Measurements from ENCODE around the gene LEAP2. TPM values are rescaled to one million over a fixed set of nuclear protein-coding genes. Genes with fewer than 3 reads are reported as not detected.
A peak's percentile ranks its signal among the peaks of the same experiment; 100 is the strongest.

The LEAP2 gene
- total RNA-seq, 1 experiment from 2014 or later: 1.4 TPM

GRCh38 chr5:132865668-132866341 lies 7.7 kb upstream of the LEAP2 start:
- H2BK20ac ChIP-seq (ENCODE audit: low read depth, low read length, poor library complexity, severe bottlenecking): no peak overlapping the region
- H3K27me3 Mint-ChIP-seq (ENCODE audit: low read depth): peaks cover 2% of the 10 kb centered on the region; the same call in 1 of the 2 replicates
- no CpG with 5 or more reads among the region's 30 CpGs for WGBS (ENCODE audit: extremely low coverage, insufficient read length, low lambda C conversion rate)

More at GRCh38 chr5:132865668-132866341, 7.7 kb upstream of the LEAP2 start:
- Histone ChIP-seq H3T11ph (ENCODE audit: low read length) (no peak overlapping the region), H3K18ac (ENCODE audit: insufficient read length, low read depth, low read length) (peak overlapping the region; percentile 8), H3K79me1 (ENCODE audit: insufficient read depth, low read depth, low read length, poor library complexity, severe bottlenecking) (no peaks in the 10 kb centered on the region), H4K20me1 (ENCODE audit: control insufficient read depth, insufficient read depth, insufficient read length) (no peaks in the 10 kb centered on the region), H3K4me1 (ENCODE audit: insufficient read depth, low read length) (peaks cover 5% of the 10 kb centered on the region; the same call in 1 of the 2 replicates), H3K14ac (ENCODE audit: insufficient read depth, low read length) (peak overlapping the region; percentile 55; the same call in 1 of the 2 replicates), H2BK5ac (ENCODE audit: insufficient read length, low read length) (no peak overlapping the region), H2AK5ac (ENCODE audit: insufficient read length, low read length) (no peak overlapping the region), H3K4ac (ENCODE audit: low read depth, low read length) (no peak overlapping the region), H4K5ac (ENCODE audit: insufficient read length, low read depth, low read length) (no peak overlapping the region), H3K79me2 (ENCODE audit: insufficient read depth, low read length) (peaks cover 3% of the 10 kb centered on the region; the same call in 1 of the 2 replicates), H3K9ac (ENCODE audit: extremely low read depth, insufficient read length, low read length) (peak overlapping the region; percentile 23), H3K4me2 (ENCODE audit: insufficient read depth, insufficient read length, low read length) (peak overlapping the region; percentile 28), H2BK12ac (ENCODE audit: insufficient read length, low read depth, low read length) (no peak overlapping the region), H3K27ac (ENCODE audit: insufficient read length, low read depth, low read length) (no peak overlapping the region), H3K27me3 (ENCODE audit: insufficient read depth, low read length) (no peaks in the 10 kb centered on the region), H3K23ac (ENCODE audit: insufficient read length, low read depth, low read length) (no peak overlapping the region), H4K8ac (replicated peaks; ENCODE audit: insufficient read length, low read depth, low read length) (no peak overlapping the region), H2AFZ (ENCODE audit: low read length) (no peak overlapping the region), H3K9me3 (ENCODE audit: control insufficient read depth, low read depth, low read length) (no peaks in the 10 kb centered on the region), H4K91ac (ENCODE audit: insufficient read length, low read depth, low read length) (no peak overlapping the region), H3K23me2 (ENCODE audit: insufficient read length, low read depth, low read length, poor library complexity, severe bottlenecking) (peaks cover 9% of the 10 kb centered on the region), H2BK15ac (ENCODE audit: low read depth, low read length) (no peak overlapping the region), H3K56ac (ENCODE audit: insufficient read length, low read depth, low read length) (no peak overlapping the region), H2BK120ac (ENCODE audit: low read depth, low read length, poor library complexity, severe bottlenecking) (no peak overlapping the region)
- TF ChIP-seq, protein P1, sequence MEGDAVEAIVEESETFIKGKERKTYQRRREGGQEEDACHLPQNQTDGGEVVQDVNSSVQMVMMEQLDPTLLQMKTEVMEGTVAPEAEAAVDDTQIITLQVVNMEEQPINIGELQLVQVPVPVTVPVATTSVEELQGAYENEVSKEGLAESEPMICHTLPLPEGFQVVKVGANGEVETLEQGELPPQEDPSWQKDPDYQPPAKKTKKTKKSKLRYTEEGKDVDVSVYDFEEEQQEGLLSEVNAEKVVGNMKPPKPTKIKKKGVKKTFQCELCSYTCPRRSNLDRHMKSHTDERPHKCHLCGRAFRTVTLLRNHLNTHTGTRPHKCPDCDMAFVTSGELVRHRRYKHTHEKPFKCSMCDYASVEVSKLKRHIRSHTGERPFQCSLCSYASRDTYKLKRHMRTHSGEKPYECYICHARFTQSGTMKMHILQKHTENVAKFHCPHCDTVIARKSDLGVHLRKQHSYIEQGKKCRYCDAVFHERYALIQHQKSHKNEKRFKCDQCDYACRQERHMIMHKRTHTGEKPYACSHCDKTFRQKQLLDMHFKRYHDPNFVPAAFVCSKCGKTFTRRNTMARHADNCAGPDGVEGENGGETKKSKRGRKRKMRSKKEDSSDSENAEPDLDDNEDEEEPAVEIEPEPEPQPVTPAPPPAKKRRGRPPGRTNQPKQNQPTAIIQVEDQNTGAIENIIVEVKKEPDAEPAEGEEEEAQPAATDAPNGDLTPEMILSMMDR (conservative IDR thresholded peaks at IDR 0.05): no peak
- Mint-ChIP-seq H3K36me3 (ENCODE audit: insufficient read depth in 1 of 3, low read depth in 3 of 3) (peaks cover 15 to 29% (median 24%) of the 10 kb centered on the region in 3 experiments; a peak in 6 of 7 replicates), H3K9me3 (peaks cover 0 to 4% of the 10 kb centered on the region in 2 experiments; a peak in 1 of 5 replicates), H3K4me3 (peak overlapping the region; percentile 99), H3K27ac (peak overlapping the region; percentile 100), H3K4me1 (peaks cover 27 to 30% of the 10 kb centered on the region in 2 experiments)
- no peak for DNase-seq

All from H9 (cell line).